Neuron (in vitro differentiated cells): ENCODE data around the gene CFAP300.

Source experiments
- H2AFZ ChIP-seq: one replicate; pipeline ENCODE4 v1.6.1; 2013; ENCODE audit warnings: low read depth, mild to moderate bottlenecking, inconsistent platforms, low read length, moderate library complexity
- H3K27me3 ChIP-seq: one replicate; pipeline ENCODE4 v1.6.1; 2013; ENCODE audit warnings: low read length; ENCODE audit not compliant: insufficient read depth
- H3K36me3 ChIP-seq: one replicate; pipeline ENCODE4 v1.6.1; 2013; ENCODE audit warnings: low read length; ENCODE audit not compliant: insufficient read depth
- H3K4me1 ChIP-seq: one replicate; pipeline ENCODE4 v1.6.1; 2013; ENCODE audit warnings: low read length; ENCODE audit not compliant: insufficient read depth
- H3K4me3 ChIP-seq: 2 replicates; pipeline ENCODE4 v1.5.1; 2013; ENCODE audit warnings: mild to moderate bottlenecking, low read length, moderate library complexity
- H3K9me3 ChIP-seq: one replicate; pipeline ENCODE4 v1.6.1; 2013; ENCODE audit warnings: low read length

Gene CFAP300

DNA sequence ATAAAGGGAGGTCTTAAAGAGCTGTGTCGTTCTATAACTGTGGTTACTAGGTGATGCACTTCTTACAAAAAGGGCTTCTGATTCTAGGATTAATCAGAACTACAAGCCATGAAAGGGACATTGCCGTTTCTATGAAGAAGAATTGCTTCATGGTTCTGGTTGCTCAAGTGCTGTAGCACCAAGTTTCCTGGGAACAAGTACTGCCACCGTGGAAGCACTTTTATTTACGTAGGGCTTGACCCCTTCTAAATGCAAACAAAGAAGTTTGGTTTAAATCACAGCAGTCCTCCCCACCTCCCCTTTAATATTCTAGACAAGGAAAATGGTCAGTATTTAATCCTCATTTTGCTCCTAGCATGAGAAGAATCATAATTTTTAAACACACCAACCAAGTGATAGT, 72.8 kb downstream of the CFAP300 start:
- peaks cover 48% of the 10 kb centered on the region for H3K4me1 ChIP-seq
- peaks cover 10% of the 10 kb centered on the region for H3K36me3 ChIP-seq
- H3K4me3 ChIP-seq = no peak overlapping the region

DNA sequence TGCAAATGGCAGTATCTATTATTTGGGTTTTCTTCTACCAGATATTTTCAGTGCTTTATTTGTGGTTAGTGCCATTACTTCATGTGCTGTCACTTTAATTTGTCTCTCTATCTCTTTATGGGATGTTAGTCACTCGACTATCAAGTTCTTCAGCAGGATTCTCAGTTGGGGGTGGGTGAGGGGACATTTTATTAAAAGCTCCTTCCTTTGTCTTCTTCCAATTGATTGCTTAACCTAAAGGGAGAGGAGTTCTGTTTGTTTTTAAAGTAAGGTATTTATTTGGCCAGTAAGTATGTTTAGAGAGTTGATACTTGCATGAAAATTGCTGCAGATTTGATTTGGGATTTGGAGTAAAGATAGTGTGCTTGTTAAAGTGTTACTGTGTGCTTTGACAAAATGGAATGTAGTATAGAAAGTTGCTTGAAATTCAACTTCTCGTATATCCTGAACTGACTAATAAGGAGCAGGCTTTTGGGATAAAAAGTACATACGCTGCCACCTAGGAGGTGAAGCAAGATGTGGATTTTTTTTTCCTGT, 73.3 kb downstream of the CFAP300 start:
- H3K9me3 ChIP-seq = peaks cover 6% of the 10 kb centered on the region
- H3K36me3 ChIP-seq = peaks cover 10% of the 10 kb centered on the region
- H3K27me3 ChIP-seq = no peaks in the 10 kb centered on the region
- no peak overlapping the region for H2AFZ ChIP-seq
- no peak overlapping the region for H3K4me3 ChIP-seq
- peaks cover 43% of the 10 kb centered on the region for H3K4me1 ChIP-seq

More for the DNA sequence above, 72.8 kb downstream of the CFAP300 start:
- no peak overlapping the region for H2AFZ ChIP-seq
- no peaks in the 10 kb centered on the region for H3K27me3 ChIP-seq
- H3K9me3 ChIP-seq = peaks cover 6% of the 10 kb centered on the region

DNA sequence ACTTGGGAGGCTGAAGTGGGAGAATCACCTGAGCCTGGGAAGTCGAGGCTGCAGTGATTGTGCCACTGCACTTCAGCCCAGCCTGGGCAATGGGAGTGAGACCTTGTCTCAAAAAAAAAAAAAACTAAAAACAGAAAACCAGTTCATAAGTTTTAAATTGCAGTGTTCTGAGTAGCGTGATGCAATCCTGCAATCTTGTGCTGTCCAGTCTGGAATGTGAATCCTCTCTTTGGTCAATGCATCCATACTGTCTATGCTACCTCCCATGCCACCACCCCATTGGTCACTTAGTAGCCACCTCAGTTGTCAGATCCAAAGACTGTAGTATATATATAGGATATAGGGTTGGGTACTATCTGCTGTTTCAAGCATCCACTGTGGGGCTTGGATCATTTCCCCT, 74.1 kb downstream of the CFAP300 start:
- no peak overlapping the region for H3K4me3 ChIP-seq
- peaks cover 12% of the 10 kb centered on the region for H3K9me3 ChIP-seq
- peaks cover 35% of the 10 kb centered on the region for H3K4me1 ChIP-seq
- no peak overlapping the region for H2AFZ ChIP-seq
- H3K36me3 ChIP-seq = peaks cover 13% of the 10 kb centered on the region
- H3K27me3 ChIP-seq = no peaks in the 10 kb centered on the region
